SK-N-SH (cell line): ENCODE measurements around the gene ENKD1. TPM values are rescaled to one million over a fixed set of nuclear protein-coding genes. Genes with fewer than 3 reads are reported as not detected.

Experiments
- CTCF ChIA-PET: fragments of 300-600, 350-600 bp; formaldehyde crosslinking; extraction: SDS; loops from one replicate; lab custom pipeline; 2021; lab: Yijun Ruan, JAX
- POLR2A ChIA-PET: fragments of 350-600 bp; sonication (Branson Sonifier 250); formaldehyde crosslinking; extraction: SDS; loops from one replicate; lab custom pipeline; 2020; ENCODE audit warnings: antibody characterized with exemption, inconsistent platforms; lab: Yijun Ruan, JAX
- DNase-seq: peaks from one replicate; pipeline ENCODE4 v3.0.0; 2012
- H2AFZ ChIP-seq: fragments of 200-600 bp; sonication (generic); 2 replicates; pipeline ENCODE4 v1.8.1; 2016; ENCODE audit warnings: antibody characterized with exemption, mild to moderate bottlenecking, low read depth
- H3F3A ChIP-seq: fragments of 200-600 bp; sonication (generic); replicated peaks from 2 replicates; pipeline ENCODE3; 2016; ENCODE audit warnings: antibody characterized with exemption, mild to moderate bottlenecking; ENCODE audit not compliant: insufficient read depth
- H3K27ac ChIP-seq, 2 experiments: fragments of 200-500 bp in 1 of 2; fragments of 200-600 bp in 1 of 2; sonication (Bioruptor generic) in 1 of 2; sonication (generic), shearing (Covaris generic) in 1 of 2; 2 replicates each; pipeline versions ENCODE4 v1.5.1 to v1.6.1; 2014 to 2016; ENCODE audit warnings: low read depth in 2 of 2, inconsistent platforms in 1 of 2, low read length in 1 of 2, mild to moderate bottlenecking in 1 of 2, mixed read lengths in 1 of 2
- H3K27me3 ChIP-seq: fragments of 200-600 bp; sonication (generic), shearing (Covaris generic); 2 replicates; pipeline ENCODE4 v1.6.1; 2016; ENCODE audit warnings: mixed run types; ENCODE audit not compliant: insufficient read depth
- H3K36me3 ChIP-seq, 2 experiments: fragments of 200-500 bp in 1 of 2; fragments of 200-600 bp in 1 of 2; sonication (Bioruptor generic) in 1 of 2; sonication (generic) in 1 of 2; replicated peaks in 1 of 2; 2 replicates each; pipeline versions ENCODE3 to v1.5.1; 2014 to 2016; ENCODE audit warnings: low read length in 1 of 2, mild to moderate bottlenecking in 1 of 2; ENCODE audit not compliant: insufficient read depth in 2 of 2, control insufficient read depth in 1 of 2
- H3K4me1 ChIP-seq, 2 experiments: fragments of 200-500 bp in 1 of 2; fragments of 200-600 bp in 1 of 2; sonication (Bioruptor generic) in 1 of 2; sonication (generic), shearing (Covaris generic) in 1 of 2; 2 replicates each; pipeline versions ENCODE4 v1.5.1 to v1.6.1; 2014 to 2016; ENCODE audit warnings: low read depth in 1 of 2, low read length in 1 of 2, mixed run types in 1 of 2; ENCODE audit not compliant: insufficient read depth in 2 of 2, control insufficient read depth in 1 of 2
- H3K4me2 ChIP-seq: fragments of 200-600 bp; sonication (generic), shearing (Covaris generic); 2 replicates; pipeline ENCODE4 v1.6.1; 2017; ENCODE audit warnings: mixed run types
- H3K4me3 ChIP-seq, 2 experiments: fragments of 200-500 bp in 1 of 2; fragments of 200-600 bp in 1 of 2; sonication (Bioruptor generic) in 1 of 2; sonication (generic), shearing (Covaris generic) in 1 of 2; 2 replicates each; pipeline versions ENCODE4 v1.5.1 to v1.8.1; 2014 to 2016; ENCODE audit warnings: low read depth in 2 of 2, inconsistent platforms in 1 of 2, low read length in 1 of 2, mild to moderate bottlenecking in 1 of 2, mixed read lengths in 1 of 2, moderate library complexity in 1 of 2
- H3K79me2 ChIP-seq: fragments of 200-600 bp; sonication (generic); 2 replicates; pipeline ENCODE4 v1.8.1; 2017; ENCODE audit warnings: mild to moderate bottlenecking; ENCODE audit not compliant: insufficient read depth
- H3K9ac ChIP-seq: fragments of 200-600 bp; sonication (generic); 2 replicates; pipeline ENCODE4 v1.6.1; 2017; ENCODE audit warnings: mixed run types
- H3K9me2 ChIP-seq: fragments of 200-600 bp; sonication (generic); 2 replicates; pipeline ENCODE4 v1.6.1; 2017; ENCODE audit warnings: mixed run types
- H3K9me3 ChIP-seq: fragments of 200-600 bp; sonication (generic); 2 replicates; pipeline ENCODE4 v1.6.1; 2017; ENCODE audit warnings: mixed run types, mild to moderate bottlenecking, moderate library complexity
- H4K20me1 ChIP-seq: fragments of 200-600 bp; sonication (generic); 2 replicates; pipeline ENCODE4 v1.6.1; 2017; ENCODE audit warnings: mild to moderate bottlenecking, mixed run types; ENCODE audit not compliant: insufficient read depth
- CHD2 ChIP-seq: fragments of 150-350 bp; IDR thresholded peaks from 2 replicates; pipeline ENCODE4 v1.6.1; 2018; ENCODE audit warnings: low read length; ENCODE audit not compliant: partially characterized antibody
- ELF1 ChIP-seq: IDR thresholded peaks from 2 replicates; pipeline ENCODE4 v1.4.0; 2012
- EZH2phosphoT487 ChIP-seq: fragments of 200-600 bp; sonication (generic); IDR thresholded peaks from 2 replicates; pipeline ENCODE4 v1.6.1; 2017; ENCODE audit warnings: low read depth, mixed run types, mild to moderate bottlenecking, antibody characterized with exemption, moderate library complexity, borderline replicate concordance
- FOXJ3 ChIP-seq: sonication (generic); formaldehyde crosslinking; IDR thresholded peaks from 2 replicates; pipeline ENCODE4 v1.5.1; 2020; ENCODE audit warnings: mild to moderate bottlenecking, missing genetic modification reagents
- GABPA ChIP-seq: IDR thresholded peaks from 2 replicates; pipeline ENCODE4 v1.4.0; 2012; ENCODE audit warnings: low read depth, mild to moderate bottlenecking
- MEF2A ChIP-seq: IDR thresholded peaks from 2 replicates; pipeline ENCODE4 v1.4.0; 2012; ENCODE audit warnings: low read depth, borderline replicate concordance
- RFX5 ChIP-seq: IDR thresholded peaks from 2 replicates; pipeline ENCODE4 v1.6.1; 2012; ENCODE audit warnings: mild to moderate bottlenecking, improper control_type of control experiment, low read length
- RXRA ChIP-seq: IDR thresholded peaks from 2 replicates; pipeline ENCODE4 v1.4.0; 2012; ENCODE audit warnings: low read depth, mild to moderate bottlenecking, borderline replicate concordance
- SIN3A ChIP-seq: IDR thresholded peaks from 2 replicates; pipeline ENCODE4 v1.6.1; 2012; ENCODE audit warnings: low read depth, mild to moderate bottlenecking, low read length, moderate library complexity, borderline replicate concordance
- TEAD4 ChIP-seq: IDR thresholded peaks from 2 replicates; pipeline ENCODE4 v1.4.0; 2012; ENCODE audit warnings: mild to moderate bottlenecking, borderline replicate concordance; ENCODE audit not compliant: insufficient read depth
- WGBS: methylation state at CpG from one replicate; pipeline ENCODE4 v1.1.6; 2017; ENCODE audit warnings: low lambda C conversion rate; 5-methylcytosine and 5-hydroxymethylcytosine counted together
- polyA plus RNA-seq, 3 experiments: library from polyadenylated mRNA; depleted of rRNA; stranded (reverse); fragments of >200 nt; gene quantifications; 2 replicates each; pipeline ENCODE4 v1.2.3, GENCODE V29; 2012
- TF ChIP-seq, protein P1 (sequence below): IDR thresholded peaks from 2 replicates; pipeline ENCODE4; 2012
- TF ChIP-seq, protein P2 (sequence below): IDR thresholded peaks from 2 replicates; pipeline ENCODE4 v1.6.1; 2012; ENCODE audit warnings: mild to moderate bottlenecking, low read depth, low read length, moderate library complexity

The ENKD1 gene
- polyA plus RNA-seq (2012; rRNA removed), result 19.5 and 21.0 TPM in 2 replicates
- 8.6 and 12.2 TPM in 2 replicates for polyA plus RNA-seq (2012; cell fraction: cytosol; rRNA removed)
- 52.0 and 82.9 TPM in 2 replicates for polyA plus RNA-seq (2012; cell fraction: nucleus; rRNA removed)

- peak; percentile 96 for DNase-seq
- peaks cover 0 to 13% of the 10 kb centered on the region in 2 experiments for H3K36me3 ChIP-seq
- POLR2A ChIA-PET, result interaction anchor here (0.7 to 2.4 kb wide), 6 partner anchors 10 to 186 kb away, joined by 3 to 11 read pairs (median 3); partner anchors contain the start of genes ATP6V0D1, CTCF and RIPOR1
These were observed at the start of gene ENKD1, which contains the start of gene C16orf86 for GRCh38 chr16:67666559-67667452. Gene ENKD1 (minus strand): TSS chr16:67666750. CDS start chr16:67666442, 308 bp downstream. Gene C16orf86 (plus strand): TSS chr16:67666814. CDS start chr16:67666971, 157 bp downstream.

More at GRCh38 chr16:67666559-67667452, at the start of gene ENKD1, which contains the start of gene C16orf86:
- H3K4me3 ChIP-seq, result peak within 1 kb of the TSS; percentile 67 to 73
- WGBS, result 38% methylated on average over 34 of the region's 78 CpGs
- no peaks in the 10 kb centered on the region for H3K27me3 ChIP-seq
- peak within 1 kb of the TSS; percentile 56 to 86 for H3K27ac ChIP-seq
- peak within 1 kb of the TSS; percentile 94 for H2AFZ ChIP-seq
- H3K9me2 ChIP-seq, result no peaks in the 10 kb centered on the region
- H4K20me1 ChIP-seq, result no peaks in the 10 kb centered on the region
- peaks cover 14% of the 10 kb centered on the region for H3F3A ChIP-seq
- H3K9ac ChIP-seq, result peak within 1 kb of the TSS; percentile 75
- H3K79me2 ChIP-seq, result peaks cover 3% of the 10 kb centered on the region; the same call in 1 of the 2 replicates
- peaks cover 10 to 26% of the 10 kb centered on the region in 2 experiments; a peak in 2 of 4 replicates for H3K4me1 ChIP-seq
- TF ChIP-seq GABPA, result peak; percentile 86
- TF ChIP-seq FOXJ3 (CRISPR knock-in tag), result no peak
- peak; percentile 90 for TF ChIP-seq CHD2
- TF ChIP-seq, protein P1, sequence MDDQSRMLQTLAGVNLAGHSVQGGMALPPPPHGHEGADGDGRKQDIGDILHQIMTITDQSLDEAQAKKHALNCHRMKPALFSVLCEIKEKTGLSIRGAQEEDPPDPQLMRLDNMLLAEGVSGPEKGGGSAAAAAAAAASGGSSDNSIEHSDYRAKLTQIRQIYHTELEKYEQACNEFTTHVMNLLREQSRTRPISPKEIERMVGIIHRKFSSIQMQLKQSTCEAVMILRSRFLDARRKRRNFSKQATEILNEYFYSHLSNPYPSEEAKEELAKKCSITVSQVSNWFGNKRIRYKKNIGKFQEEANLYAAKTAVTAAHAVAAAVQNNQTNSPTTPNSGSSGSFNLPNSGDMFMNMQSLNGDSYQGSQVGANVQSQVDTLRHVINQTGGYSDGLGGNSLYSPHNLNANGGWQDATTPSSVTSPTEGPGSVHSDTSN, result no peak
- no peak for TF ChIP-seq EZH2phosphoT487
- no peak for TF ChIP-seq RXRA
- TF ChIP-seq, protein P2, sequence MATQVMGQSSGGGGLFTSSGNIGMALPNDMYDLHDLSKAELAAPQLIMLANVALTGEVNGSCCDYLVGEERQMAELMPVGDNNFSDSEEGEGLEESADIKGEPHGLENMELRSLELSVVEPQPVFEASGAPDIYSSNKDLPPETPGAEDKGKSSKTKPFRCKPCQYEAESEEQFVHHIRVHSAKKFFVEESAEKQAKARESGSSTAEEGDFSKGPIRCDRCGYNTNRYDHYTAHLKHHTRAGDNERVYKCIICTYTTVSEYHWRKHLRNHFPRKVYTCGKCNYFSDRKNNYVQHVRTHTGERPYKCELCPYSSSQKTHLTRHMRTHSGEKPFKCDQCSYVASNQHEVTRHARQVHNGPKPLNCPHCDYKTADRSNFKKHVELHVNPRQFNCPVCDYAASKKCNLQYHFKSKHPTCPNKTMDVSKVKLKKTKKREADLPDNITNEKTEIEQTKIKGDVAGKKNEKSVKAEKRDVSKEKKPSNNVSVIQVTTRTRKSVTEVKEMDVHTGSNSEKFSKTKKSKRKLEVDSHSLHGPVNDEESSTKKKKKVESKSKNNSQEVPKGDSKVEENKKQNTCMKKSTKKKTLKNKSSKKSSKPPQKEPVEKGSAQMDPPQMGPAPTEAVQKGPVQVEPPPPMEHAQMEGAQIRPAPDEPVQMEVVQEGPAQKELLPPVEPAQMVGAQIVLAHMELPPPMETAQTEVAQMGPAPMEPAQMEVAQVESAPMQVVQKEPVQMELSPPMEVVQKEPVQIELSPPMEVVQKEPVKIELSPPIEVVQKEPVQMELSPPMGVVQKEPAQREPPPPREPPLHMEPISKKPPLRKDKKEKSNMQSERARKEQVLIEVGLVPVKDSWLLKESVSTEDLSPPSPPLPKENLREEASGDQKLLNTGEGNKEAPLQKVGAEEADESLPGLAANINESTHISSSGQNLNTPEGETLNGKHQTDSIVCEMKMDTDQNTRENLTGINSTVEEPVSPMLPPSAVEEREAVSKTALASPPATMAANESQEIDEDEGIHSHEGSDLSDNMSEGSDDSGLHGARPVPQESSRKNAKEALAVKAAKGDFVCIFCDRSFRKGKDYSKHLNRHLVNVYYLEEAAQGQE, result no peak
- TF ChIP-seq TEAD4, result no peak
- no peak for TF ChIP-seq SIN3A
- no peak for TF ChIP-seq MEF2A
- TF ChIP-seq ELF1, result no peak
- TF ChIP-seq RFX5, result no peak
- H3K4me2 ChIP-seq, result peak within 1 kb of the TSS; percentile 99
- H3K9me3 ChIP-seq, result no peaks in the 10 kb centered on the region
- CTCF ChIA-PET, result interaction anchor here (0.6 to 18.3 kb wide), 26 partner anchors 9 to 374 kb away, joined by 3 to 246 read pairs (median 8); partner anchors contain the start of genes ATP6V0D1, CARMIL2, CTCF and RIPOR1
